GM21381 (cell line): ENCODE measurements around the gene SPTB.

ENCODE experiments used
- ATAC-seq: cut with Tn5 transposase; IDR thresholded peaks from one replicate; pipeline ENCODE4 v1.9.1; 2021; ENCODE audit warnings: mild to moderate bottlenecking, moderate library complexity; ENCODE audit not compliant: unreplicated experiment

Gene SPTB

DNA sequence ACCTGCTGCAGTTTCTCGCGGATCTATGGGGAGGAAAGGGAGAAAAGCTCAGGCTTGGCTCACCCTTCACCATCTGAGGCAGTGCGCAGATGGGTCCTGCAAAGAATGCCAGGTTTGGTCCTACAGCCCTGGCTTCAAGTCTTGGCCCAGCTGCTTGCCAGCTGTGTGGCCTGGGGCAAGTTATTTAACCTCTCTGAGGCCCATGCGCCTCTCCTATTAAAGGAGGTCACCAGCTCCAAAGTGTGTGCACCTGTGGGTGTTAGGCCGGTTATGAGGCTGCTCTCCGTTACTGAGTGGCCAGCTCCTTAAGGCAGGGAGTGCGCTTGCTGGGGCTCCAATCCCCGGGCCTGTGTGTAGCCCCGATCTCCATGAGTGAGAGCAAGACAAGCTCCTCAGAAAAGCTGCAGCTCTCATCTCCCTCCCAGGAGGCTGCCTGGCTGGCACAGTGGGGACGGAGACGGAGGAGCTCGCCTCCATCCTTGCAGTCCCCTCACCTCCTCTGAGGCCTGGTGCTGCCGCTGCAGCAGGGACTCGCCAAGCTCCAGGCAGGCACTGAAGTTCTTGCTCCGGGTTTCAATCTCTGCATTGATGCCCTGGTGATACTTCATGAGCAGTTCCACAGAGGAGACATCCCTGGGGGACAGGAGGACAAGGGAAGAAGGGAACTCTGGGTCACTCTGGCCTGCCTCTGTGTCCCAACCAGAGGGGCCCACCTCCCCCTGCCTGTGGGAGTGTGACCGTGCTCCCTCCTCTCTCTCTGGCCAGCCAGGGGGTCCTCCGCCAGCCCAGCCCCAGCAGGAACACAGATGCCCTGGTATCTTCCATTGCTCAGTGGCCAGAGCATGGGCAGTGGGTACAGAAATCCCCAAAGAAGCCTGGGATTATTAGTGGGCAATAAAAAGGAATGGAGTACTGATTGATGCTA, 110.3 kb downstream of the SPTB start:
- ATAC-seq, result no peak

DNA sequence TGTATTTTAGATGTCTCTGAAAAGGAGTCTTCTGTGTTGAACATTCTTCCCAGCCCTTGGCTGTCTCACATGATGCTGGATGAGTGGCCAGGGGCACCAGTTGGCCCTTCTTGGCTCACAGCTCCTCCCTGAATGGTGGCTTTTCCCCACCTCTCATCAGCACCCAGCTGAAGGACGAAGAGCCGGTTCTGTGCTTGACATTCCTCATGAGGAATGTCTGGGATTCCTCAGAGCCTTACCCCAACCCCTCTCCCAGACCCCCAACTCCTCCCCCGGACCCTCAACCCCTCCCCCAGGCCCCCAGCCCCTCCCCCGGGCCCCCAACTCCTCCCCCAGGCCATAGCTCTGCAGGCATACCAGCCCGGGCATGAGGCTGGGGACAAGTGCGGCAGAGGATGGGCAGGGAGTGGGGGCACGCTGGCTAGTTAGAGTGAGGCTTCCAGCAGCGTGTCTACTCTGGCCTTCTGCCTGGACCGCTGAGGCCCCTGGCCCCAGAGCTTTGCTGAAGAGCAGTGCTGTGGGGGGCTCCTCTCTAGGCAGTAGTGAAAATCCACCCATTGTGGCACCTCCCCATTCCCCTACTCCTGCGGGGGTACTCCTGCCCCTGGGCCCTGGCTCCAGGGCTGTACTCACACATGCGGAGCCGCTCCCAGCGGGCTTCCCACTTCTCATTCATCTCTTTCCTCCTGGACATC, 111.2 kb downstream of the SPTB start:
- no peak for ATAC-seq

DNA sequence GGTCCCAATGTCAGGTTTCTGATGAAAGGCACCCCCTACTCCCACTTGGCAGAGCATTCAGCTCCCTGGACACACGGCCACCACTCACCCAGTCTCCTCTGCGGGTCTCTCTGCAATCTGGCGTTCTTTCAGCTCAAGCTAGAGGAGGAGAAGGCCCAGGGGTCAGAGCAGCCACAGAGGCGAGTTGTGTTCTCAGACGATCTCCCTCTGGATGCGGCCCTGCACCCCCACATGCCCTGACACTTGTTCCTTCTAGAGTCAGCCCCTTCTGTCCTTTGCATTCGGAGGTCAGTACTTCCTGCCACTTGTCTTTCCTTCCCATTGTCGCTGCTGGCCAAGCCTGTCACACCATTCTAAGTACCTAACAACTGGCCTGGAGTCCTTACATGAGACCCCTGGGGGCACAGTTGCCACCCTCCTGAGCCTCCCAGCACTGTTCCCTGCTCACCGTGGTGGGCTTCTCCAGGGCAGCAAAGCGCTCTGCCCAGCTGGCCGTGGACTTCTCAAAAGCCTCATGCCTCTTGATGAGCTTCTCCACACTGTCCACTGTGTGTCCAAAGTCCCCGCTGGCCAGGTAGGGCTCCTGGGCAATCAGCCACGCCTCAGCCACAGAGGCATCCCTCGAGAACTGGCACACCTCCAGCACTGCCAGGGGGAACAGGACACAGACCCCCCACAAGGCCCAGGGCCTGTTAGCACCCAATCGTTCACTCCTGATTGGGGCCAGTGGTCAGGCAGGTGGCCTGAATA, 112.3 kb downstream of the SPTB start:
- no peak for ATAC-seq

DNA sequence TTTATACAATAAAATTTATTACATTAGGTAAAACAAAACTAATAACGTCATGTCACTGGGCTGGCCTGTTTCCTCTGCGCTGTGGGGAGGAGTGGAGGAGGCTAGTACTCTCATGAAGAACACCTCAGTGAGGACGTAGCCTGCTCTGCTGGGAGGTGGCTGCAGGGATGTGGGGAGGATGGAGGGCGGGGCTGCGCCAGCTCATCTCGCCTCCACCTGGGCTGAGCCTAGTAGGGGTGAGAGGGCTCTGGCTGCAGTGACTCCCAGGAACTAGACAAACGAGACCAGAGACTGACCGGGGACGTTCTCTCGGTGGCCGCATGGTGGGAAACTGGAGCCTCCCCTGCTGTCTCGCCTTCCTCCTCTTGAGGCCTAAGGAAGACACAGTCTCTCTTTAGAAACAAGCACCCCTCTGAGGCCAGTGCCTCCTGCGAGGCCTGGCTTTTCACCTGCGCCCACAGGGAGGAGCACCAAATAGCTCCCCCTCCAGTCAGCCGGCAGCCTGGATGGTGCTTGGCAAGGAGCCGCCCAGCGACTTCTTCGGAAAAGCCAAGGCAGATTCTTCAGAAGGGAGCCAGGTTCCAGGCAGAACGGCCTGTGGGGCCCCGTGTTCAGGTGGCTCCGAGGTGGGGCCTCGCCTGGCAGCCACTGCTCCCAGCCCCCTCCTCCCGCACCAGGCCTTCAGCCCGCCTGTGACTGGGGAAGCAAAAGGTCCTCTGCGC, 113.1 kb downstream of the SPTB start:
- ATAC-seq, result no peak

DNA sequence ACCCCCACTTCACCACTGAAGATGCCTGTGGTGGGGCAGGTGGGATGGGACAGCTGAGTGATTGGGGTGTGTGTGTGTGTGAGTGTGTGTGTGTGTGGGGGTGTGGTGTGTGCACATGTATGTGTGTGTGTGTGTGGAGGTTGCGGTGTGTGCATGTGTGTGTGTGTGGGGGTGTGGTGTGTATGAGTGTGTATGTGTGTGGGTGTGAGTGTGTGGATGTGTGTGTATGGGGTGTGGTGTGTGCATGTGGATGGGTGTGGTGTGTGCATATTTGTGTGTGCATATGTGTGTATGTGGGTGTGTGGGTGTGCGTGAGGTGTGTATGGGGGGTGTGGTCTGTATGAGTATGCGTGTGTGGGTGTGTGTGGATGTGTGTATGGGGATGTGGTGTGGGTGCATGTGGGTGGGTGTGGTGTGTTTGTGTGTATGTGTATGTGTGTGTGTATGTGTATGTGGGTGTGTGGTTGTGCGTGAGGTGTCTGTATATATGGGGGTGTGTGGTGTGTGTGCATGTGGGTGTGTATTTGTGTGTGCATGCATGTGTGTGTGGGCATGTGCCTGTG, 113.9 kb downstream of the SPTB start:
- ATAC-seq, result no peak

DNA sequence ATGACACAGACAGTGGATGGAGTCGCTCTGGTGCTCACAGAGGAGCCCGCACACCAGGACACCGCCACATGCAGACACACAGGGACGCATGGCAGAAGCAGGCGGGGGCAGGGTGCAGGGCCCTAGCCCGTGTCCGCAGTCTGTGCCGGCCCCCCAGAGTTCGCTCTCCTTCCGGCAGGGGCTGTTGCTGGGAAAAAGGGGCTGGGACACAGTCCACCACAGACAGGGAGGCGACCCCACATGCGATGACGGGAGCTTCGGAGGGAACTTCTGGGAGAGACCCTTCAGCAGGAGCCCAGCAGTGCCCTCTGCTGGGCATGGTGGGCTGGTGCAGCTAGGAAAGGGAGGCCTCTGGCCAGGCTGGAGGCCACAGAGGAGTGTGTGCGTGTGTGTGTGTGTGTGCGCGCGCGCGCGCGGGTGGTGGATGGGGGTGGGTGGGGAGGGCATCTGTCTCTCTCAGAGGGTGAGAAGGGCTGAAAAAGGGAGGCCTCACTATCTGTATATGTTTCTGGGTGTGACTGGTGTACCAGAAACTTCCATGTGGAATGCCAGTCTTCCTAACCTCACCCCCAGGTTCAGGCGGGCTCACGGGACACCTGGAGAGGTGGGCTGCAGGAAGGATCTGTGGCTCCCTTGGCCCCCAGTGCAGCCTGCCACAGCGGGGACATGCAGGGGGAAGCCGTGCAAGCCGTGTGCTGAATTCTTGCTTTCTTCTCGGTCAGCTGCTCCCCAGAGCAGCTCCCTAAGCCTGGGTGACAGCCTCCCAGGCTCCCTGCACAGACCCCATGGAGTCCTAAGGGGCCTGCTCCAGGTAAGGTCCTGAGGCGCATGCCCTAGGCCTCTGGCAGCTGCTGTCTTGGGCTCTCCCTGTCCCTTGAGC, 114.8 kb downstream of the SPTB start:
- ATAC-seq, result peak; percentile 44

DNA sequence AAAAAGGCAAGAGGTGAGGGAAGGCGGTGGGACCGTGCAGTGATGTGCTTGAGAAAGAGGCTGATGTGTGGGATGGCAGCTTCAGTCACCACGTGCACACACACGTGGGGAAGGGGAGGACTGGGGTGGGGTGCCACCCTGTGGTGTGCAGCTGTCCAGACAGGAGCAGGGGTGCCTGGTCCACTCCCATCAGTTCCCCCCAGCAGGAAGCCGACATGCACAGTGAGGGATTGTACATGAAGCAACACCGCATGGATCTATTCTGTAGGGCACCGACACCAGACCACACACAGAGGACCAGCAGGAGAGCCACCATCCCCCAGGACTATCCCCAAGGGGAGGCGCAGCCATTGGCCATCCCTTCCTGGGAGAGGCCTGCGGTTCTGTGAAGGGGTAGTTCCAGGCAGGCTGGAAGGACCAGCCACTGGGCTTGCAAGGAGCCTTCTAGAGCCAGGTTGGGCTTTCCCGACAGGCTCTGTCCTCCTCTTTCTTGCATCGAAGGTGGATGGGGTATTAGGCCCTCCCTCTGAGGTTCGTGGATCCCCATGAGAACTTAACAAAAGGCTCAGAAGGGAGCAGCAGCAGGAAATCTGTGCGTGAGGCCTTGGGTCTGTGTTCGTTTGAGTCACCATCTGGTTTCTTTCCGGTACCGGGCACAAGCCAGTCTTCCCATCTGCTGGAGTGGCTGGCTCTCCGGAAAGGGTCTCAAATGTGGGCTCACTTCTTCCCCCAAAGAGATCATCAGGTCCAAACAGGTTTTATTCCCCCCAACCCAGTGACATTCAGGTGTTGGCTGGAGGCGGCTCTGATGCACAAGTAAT, 115.7 kb downstream of the SPTB start:
- no peak for ATAC-seq

DNA sequence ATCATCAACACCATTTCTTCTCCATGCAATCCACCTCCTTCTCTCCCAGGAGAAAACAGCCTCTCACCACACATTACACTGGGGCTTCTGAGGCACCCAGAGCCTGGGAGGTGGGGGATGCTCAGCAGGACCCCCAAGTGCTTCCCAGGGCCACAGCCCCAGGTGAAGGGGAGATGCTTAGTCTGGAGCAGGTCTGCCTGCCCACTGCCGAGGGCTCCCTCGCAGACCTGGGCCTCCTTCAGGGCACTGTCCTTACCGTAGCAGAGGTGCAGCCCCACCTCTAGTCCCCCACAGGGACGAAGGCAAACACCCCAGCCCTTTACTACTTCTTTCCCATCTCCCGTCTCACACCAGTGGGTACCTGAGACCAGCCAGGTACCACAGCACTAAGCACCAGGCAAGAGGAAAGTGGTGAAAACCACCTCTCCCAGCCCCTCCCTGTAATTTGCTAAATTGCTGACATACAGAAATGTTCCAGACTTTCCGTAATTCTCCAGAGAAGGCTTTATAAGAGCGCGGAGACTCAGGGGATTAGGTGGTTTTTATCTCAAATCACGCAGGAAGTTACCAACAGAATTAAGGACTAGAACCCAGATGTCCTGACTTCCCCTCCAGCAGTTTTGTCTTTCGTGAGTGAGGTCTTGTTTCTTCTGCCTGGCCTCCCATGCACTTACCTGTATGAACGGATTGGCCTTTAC, 116.5 kb downstream of the SPTB start:
- ATAC-seq, result no peak

DNA sequence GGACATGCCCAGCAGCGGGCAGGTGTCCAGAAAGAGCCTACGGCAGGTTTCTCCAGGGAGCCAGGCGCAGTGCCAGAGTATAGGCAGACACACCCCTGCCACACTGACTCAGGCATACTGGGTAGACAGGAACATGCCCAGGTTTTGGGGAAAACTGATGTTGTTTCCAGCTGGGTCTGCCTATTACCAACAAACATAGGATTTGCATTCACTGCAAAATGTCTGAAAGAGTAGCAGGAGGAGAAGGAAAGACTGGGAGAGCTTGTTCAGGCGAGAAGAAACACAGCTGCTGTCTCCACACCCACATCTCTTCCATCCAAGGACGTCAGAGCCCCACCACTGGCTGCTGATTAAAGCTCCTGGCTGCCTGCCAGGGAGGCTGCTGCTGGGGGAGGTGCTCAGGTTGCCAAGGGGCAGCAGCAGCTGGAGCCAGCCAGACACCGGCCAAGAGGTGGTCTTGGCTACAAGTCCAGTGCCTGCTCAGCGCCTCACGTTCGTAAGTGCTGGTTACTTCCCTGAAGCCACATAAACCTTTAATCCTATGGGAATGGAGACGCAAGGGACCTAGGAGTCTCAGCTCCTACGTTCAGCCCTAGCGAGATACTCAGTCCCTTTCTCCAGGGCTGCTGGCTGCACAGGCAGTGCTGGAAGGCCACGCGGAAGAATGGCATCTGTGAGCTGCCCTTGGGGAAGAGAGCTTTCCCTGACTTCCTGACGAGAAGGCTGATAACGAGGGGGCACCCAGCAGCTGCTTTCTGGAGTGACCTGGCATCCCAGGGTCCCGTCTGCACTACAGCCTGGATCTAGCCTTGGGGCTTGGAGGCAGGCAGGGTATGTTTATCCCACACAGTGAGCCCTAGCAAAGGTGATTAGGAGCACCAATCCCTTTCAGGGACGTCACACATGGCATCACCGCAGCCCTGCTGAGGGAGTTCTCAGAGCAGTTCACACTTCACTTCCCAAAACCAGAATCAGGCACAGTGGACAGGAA, 117.4 kb downstream of the SPTB start:
- ATAC-seq, result no peak

DNA sequence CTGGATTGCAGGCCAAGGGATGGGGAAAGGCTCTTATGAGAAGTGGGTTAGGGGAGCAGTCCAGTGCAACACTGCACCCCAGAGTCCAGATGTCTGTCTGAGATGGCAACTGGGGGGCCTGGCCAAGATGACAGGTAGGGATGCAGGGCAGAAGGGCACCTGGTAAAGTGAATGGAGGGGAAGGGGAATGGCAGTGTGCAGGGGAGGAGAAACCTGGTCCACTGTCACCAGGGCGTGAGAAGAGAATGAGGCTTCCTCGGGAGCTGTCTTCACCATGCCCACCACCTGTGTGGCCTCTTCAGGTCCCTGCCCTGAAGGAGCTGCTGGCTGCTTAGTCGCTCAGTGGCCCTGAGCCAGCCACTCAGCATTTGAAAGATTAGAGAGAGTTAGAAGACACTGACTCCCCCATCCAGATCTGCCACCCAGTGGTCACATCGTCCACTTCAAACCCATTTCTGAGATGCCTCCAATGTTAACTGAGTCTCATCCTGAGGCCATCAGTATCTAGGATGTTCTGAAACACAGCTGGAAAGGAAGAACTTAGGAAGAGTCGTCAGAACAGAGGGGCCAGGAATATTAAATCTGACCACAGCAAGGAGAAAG, 118.2 kb downstream of the SPTB start:
- ATAC-seq, result no peak

DNA sequence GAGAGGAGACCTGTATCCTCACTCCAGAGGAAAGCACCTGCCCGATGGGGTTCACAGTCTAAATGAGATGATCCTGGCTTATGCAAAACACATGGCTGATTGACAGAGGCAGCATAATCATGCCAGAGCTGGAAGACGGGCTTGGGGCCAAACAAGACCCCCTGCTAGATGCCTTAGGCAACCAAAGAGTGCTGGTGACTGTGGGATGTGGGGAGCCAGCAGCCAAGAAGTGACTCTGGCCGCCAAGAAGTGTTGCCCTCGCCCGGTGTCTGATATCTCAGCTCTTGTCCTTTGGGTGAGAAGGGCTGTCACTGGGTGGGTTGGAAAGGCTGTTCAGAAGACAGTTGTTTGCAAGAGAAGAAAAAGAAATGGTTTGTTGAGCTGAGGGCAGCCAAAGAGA, 118.8 kb downstream of the SPTB start:
- no peak for ATAC-seq

DNA sequence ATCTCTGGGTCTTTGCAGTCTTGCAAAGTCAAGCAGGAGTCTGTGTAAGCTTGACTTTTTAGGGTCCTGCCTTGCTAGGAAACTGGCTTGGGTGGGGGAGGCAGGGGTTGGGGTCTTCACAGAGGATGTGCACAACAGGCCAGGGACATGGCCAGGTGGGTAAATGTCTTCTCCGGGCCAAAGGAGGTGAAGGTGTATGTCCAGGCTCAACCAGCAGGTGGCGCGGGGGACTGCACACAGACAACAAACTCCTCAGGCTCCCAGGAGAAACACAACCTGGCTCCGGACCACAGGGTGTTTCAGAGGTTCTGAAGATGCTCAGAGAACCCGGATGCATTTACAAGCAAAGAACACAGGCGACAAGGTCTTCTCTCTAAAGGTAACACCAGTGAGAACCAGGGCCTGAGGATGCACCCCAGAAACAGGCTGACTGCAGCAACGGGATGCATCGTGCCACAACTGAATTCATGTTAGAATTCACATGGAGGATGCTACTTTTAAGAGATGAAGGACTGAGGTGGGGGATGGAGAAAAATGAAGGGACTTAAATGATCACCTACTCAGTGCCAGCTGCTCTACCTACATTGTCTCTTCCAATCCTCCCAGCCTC, 119.5 kb downstream of the SPTB start:
- no peak for ATAC-seq

DNA sequence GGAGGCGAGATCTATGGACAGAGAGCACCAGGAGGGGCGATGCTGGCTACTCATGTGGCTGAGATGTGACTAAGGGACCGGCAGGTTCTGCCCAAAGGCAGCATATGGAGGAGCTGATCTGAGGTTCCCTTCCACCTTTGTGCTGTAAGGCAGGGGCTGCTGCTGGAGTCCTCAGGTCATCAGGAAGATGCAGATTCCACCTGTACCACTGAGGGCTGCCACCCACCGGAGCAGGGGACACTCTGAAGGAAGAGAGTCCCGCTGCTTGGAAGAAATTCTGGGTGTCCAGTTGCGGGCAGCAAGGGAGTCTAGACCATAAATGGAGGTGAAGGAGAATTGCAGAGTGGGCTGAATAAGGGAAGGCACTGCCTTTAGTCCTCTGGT, 120.2 kb downstream of the SPTB start:
- ATAC-seq, result no peak

DNA sequence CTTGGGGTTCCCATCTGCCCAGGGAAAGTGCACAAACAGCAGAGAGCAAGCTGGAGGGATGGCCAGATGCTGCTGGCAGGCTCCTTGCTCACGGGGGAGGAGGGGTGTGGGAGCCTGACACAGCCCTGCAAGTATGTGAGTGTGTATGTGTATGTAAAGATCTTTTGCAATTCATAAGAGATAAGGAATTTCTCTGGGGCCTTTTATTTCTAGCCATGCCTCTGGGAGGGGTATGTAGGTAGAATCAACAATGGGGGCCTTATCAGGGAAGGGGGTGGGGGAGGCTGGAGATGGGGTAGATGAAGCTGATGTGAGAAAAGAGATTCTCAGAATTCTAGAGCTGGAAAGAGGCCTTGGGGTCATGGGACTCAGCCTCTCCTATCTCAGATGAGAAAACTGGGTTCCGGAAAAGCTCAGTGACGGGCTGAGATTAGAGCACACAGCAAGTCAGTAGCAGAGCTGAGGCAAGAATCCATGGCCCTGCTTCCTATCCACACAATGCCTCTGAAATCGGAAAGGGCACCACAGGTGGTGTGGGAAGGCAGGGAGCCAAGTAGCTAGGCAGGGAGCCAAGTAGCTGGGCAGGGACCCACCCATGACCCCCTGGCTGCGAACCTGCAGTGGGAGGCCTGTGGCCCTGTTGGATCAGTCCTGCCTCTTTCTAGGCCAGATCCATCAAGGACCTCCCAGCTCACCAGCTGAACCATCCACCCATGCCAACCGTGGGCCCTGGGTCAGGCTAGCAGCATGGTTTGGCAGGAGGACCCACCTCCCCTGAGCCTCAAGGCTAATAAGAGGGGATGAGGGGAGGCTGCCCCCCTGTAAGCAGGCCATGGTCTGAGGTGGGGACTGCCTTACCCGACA, 120.8 kb downstream of the SPTB start:
- ATAC-seq, result no peak

DNA sequence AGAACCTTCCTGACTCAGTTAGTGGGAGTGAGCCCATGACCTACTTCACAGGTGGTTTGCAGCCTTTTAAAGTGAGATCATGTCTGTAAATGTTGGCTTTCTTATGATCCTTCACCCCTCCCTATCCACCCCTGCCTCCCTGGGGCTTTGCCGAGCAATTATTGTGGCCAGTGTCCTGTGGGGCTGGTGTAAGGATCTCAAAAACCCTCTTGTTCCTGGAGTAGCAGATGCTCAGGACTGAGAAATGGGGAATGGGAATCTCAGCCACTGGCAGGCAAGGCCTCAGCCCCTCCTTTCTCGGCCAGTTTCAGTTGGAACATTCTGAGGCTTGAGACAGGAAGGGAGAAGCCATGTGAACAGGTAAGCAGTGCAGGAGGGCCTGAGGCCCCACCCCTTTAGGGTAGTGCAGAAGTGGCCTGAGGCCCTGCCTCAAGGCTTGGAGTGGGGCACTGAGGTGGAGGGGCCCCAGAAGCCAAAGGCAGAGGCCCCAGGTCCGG, 121.6 kb downstream of the SPTB start:
- ATAC-seq, result no peak
